GM18519 (cell line): ENCODE results near the gene NFASC.

Experiments used
- ATAC-seq: cut with Tn5 transposase; IDR thresholded peaks from one replicate; pipeline ENCODE4 v1.9.1; 2021; ENCODE audit warnings: mild to moderate bottlenecking, moderate library complexity; ENCODE audit not compliant: unreplicated experiment, low FRiP score

NFASC gene

GRCh38 chr1:204924013-204924759 is 53.5 kb downstream of the NFASC start:
- no peak for ATAC-seq

DNA sequence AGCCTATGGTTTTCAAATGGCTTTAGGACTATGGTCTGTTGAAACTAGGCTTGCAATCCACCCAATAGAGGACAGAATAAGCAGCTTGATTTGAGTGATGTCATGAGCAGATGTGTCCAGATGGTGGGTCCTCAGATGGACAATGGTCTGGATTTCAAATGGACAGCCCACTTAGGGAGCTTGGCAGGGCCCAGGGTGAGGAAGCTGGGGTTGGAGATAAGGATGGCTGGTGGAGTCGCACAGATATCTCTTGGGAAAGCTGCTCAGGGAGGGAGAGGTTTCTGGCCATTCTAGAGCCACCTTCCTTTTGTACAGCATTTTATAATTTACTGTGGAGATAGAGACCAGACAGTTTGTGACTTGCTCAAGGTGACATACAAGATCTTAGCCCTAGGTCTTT is 55.0 kb downstream of the NFASC start:
- no peak for ATAC-seq

DNA sequence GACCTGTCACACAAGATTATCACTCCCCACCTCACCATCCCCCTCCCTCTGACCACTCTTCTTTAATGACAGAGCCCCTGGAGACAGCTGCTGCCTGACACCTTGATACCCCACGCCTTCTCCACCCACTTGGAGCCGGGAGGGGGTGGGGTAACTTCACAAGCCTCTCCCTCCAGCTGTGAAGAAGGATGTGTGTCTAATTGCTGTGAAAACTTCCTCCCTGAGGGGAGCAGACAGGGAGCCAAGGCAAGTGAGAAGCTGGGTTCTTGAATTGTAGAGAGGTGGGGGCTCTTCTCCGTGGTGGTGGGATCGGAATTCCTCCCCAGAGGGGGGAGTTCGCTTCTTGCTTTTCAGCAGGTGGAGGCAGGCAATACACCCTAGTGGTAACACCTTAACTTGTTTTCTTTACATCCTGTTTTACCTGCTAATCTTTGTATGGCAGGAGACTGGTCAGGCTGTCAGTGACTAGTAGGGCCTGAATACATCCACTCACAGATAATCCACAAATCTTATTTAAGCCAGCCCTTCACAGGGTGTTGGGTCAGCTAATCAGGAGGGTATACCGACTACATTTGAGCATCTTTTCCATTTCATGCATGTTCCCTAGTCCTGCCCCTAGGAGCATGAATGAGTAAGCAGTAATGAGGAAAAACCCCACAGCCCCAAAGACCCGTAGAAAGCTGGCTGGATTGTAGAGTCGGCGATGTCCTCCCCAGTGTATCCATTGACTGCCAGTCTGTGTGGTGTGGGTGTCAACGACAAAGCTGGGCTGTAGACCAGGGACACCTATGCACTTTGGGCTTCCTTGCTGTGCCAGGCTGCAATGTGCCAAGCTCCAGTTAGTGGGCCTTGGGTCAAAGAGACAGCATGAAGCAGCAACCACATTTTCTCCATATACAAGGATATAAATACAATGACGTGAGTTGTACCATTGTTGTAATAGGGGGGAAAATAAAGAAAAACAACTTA is 57.3 kb downstream of the NFASC start:
- no peak for ATAC-seq

DNA sequence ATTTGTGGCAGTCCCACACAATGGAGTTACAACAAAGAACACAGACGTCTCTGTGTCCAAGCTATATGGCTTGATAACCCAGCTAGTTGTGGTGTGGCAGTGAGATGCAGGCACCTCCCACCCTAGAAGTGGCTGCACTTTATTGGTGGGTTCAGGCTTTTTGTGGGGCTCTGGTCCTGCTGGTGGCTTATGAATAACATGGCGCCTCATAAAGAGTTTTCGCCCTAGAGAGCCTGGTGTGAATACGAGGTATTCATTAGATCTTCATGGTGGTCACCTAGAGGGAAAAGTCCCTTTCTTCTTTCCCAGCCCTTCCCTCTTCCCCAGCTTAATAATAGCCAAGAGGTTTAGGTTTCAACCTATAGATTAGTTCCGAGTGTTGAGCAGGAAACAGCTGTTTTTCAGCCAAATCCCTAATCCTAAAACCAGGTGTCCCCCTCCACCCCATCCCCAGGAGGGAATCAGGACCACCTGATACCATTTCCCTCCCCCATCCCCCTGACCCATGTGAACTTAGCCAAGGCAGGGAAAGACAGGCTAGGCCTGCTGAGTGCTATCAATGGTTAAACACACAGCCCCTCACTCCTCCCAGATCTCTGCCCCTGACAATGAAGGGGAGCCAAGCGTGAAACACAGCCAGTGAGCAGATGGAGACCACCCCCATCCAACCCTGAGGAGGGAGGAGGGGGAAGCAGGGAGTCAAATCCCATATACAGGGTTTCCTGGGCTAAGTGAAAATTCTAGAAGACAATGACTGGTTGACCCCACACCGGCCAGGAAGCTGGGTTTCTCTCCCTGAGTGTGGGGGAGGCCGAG is 58.2 kb downstream of the NFASC start:
- no peak for ATAC-seq

DNA sequence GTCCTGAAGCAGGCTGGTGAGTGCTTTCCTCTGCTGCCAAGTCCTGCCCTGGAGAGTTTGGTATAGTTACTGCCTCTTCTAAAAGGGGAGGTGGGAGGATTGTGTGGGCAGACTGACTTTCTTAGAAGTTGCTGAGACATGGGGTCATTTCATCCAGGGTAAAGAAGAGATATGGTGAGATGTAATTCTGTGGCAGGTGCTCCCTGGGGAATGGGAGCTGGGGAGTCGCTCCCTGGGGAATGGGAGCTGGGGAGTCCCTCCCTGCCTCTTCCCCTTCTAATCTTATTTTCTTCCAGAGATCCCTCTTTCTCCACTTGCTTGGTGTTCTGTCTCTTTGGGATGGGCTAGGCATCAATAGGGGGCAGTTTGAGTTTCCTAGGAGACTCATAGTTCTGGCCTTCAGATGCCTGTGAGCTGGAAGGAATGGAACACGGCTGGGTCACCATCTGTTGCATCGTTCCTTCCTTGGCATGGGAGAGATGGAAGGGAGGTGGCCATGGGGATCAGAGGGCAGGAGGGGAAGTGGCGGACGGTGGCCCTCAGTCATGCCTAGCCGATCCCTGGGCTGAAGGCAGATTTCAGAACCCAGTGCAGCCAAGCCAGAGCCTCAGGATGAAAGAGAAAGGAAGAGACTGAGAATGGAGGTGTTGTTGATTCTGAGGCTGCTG is 59.0 kb downstream of the NFASC start:
- ATAC-seq = no peak

- ATAC-seq = no peak
These were observed 59.5 kb downstream of the NFASC start for GRCh38 chr1:204930155-204930523.

DNA sequence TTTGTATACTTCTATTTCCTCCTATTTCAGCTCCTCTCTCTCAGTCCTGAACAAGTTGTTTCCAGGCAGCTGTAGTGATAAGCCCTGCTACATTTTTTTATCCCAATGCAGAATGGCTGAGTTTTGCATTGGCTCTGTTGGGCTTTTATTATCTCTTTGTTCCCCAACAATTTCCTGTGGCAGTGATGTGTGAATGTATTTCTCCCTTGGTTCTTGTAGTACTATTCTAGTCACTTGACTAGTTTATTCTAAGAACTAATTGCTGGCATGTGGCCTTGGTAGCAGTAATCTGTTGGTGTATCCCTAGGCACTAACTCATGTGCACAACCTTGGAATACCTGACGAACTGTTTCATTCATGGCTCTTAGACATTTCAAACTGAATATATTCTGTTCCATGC is 60.7 kb downstream of the NFASC start:
- no peak for ATAC-seq

- no peak for ATAC-seq
These were observed 61.3 kb downstream of the NFASC start for GRCh38 chr1:204931768-204932572.

DNA sequence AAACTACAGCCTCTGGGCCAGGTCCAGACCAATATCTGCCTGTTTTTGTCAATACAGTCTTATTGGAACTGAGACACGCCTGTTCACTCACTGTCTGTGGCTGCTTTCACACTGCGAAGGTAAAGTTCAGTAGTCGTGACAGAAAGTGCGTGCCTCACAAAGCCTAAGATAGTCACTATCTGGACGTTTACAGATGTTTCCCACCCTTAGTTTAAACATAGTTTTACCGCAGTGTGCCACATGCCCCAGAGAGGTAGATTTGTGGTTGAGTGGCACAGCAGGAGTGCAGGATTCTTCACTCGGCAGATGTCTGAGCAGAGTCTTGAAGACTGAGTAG is 61.9 kb downstream of the NFASC start:
- no peak for ATAC-seq

GRCh38 chr1:204935155-204935554 is 64.5 kb downstream of the NFASC start:
- ATAC-seq = no peak

DNA sequence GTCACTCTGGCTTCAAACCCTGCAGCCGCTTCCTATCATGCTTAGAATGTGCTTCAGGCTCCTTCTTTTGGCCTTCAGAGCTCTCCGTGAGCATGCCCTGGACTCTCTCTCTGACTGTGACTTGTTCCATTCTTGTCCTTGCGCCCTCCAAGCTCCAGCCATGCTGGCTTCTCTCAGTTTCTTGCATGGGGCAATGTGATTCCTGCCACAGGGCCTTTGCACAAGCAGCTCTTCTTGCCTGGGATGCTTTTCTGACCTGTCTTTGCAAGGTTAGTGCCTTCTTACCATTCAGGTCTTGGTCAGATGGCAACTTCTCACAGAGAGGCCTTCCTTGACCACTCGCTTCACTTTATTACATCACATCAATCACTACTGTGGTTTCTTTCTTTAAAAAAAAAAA is 66.1 kb downstream of the NFASC start:
- ATAC-seq = no peak

DNA sequence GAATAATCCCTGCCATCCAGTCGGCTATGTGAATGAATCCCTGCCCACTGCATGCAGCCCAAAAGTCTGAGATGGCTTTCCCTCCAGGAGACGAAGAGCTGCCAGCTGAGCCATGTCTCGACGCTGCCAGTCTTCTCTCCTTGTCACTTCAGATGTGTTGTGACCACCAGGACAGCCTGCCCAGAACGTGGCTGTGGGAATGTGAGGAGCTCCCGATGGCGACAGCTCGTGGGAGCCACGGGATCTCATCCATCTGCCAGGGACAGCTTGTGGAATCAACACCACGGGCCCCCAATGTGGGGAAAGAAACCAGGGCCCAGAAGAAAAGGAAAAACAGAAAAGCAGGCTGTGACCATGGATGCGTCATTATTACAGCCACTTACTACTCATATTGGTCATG is 67.2 kb downstream of the NFASC start:
- ATAC-seq = no peak

- no peak for ATAC-seq
These were observed 69.9 kb downstream of the NFASC start for GRCh38 chr1:204940591-204940990.

DNA sequence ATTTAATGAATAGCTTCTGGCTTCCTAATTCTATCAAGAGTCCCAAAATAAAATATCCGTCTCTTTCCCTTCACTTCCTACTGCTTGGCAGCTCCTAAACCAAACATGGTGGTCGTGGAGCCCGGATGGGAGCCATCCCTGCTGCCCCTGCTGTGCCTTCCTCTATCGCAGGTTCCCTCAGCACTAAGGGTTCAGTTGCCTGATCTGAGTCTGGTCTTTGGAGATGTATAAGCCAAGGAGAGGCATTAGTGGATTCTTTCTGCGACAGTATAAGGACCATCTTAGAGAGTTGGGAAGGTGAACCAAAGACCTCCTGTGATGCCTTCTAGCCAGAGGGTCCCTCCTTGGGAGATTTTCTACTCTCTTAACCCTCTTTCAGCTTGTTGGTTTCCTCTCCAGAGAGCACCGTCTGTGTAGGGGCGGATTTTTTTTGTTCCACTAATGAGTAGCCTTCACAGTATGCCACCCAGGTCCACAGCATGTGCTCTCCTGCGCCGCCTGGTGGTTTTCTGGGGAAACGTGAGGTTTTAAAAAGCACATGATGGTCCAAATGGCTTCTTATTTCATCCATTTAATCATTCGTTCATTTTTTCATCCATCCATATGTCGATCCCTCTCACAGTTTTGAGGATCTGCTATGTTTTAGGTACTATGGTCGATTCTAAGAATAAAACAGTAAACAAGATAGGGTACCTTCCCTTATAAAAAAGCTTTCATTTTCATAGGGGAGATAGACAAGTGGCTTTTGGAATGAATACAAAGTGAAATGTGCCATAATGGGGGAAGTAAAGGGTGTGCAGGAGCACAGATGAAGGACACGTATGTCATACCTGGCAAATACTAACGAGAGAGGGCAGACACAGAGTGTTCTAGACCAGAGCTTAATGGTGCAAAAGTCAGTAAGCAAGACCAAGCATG is 71.0 kb downstream of the NFASC start:
- ATAC-seq = no peak

DNA sequence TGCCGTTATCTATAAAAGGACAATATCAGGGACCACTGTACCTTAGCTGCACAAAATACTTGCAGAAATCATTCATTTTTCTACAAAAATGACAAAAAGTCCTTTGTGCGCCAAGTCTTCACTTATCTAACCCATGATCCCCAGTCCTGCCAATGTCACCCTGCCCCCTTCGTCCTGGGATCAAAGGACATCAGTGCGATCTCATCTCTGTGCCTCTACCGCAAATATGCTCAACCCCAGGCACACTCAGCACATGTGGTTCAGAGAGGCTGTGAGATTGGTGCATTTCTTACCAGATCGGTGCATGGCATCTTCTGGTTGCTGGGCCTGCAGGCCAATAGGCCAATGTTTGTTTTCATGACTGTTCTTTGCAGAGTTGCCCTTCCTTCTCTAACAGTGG is 72.8 kb downstream of the NFASC start:
- ATAC-seq = no peak

GRCh38 chr1:204944662-204945061 is 74.0 kb downstream of the NFASC start:
- ATAC-seq = no peak

GRCh38 chr1:204945565-204945977 is 74.9 kb downstream of the NFASC start:
- ATAC-seq = no peak

DNA sequence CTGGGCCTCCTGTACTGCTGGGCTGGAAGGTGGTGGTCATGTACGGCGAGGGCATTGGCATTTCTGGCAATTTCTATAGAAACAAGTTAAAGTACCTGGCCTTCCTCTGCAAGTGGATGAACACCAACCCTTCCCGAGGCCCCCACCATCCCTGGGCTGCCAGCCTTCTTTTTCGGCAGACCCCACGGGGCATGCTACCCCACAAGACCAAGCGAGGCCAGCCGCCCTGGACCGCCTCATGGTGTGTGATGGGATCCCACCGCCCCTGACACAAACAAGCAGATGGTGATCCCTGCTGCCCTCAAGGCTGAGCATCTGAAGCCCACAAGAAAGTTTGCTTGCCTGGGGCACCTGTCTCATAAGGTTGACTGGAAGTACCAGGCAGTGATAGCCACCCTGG is 76.0 kb downstream of the NFASC start:
- no peak for ATAC-seq

DNA sequence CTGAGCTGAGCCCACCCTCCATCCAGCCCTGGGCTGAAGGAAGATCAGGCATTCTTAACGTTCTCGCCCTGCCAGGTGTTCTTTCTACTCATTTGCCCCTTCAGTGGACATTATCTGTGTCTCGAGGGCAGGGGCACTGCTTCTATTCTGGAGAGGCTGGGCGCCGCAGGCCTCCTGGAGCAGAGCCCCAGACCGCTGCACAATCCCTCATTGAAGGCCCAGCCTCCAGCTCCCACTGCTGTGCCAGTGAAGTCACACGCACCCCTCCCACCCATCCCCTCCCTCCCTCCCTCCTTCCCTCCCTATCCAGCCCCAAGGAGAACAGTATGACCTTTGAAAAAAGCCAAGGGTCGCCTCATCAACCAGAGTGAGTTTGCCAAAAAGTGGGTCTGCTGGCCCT is 76.7 kb downstream of the NFASC start:
- ATAC-seq = no peak
